Lung (tissue), 12 donors: Measurements from ENCODE around the gene AGBL4. TPM values are rescaled to one million over a fixed set of nuclear protein-coding genes. Genes with fewer than 3 reads are reported as not detected.

Experiments used
- ATAC-seq: fragments of 200-7000 bp; cut with Tn5 transposase; one replicate; pipeline ENCODE4 v1.9.1; 2020; ENCODE audit warnings: moderate number of reproducible peaks; ENCODE audit not compliant: insufficient read depth, low FRiP score
- DNase-seq, 3 donors: peaks; one replicate each; pipeline ENCODE4 v3.0.0-alpha.2; 2013 to 2017
- H3K27ac ChIP-seq, 2 donors: one replicate each; pipeline ENCODE4 v1.5.1; 2013; ENCODE audit warnings: mild to moderate bottlenecking in 2 of 2, moderate library complexity in 2 of 2, control low read depth in 1 of 2, inconsistent platforms in 1 of 2, low read depth in 1 of 2, low read length in 1 of 2
- H3K27me3 ChIP-seq, 3 donors: one replicate each; pipeline ENCODE4 v1.5.1; 2013; ENCODE audit warnings: low read length in 2 of 3; ENCODE audit not compliant: control insufficient read depth in 3 of 3, insufficient read depth in 3 of 3
- H3K36me3 ChIP-seq, 4 donors: one replicate each; pipeline ENCODE4 v1.5.1; 2013; ENCODE audit warnings: low read length in 4 of 4, mild to moderate bottlenecking in 1 of 4, moderate library complexity in 1 of 4; ENCODE audit not compliant: control insufficient read depth in 4 of 4, insufficient read depth in 4 of 4
- H3K4me1 ChIP-seq, 5 donors: one replicate each; pipeline ENCODE4 v1.5.1; 2013; ENCODE audit warnings: low read length in 5 of 5, mild to moderate bottlenecking in 2 of 5, moderate library complexity in 1 of 5; ENCODE audit not compliant: control insufficient read depth in 5 of 5, insufficient read depth in 5 of 5
- H3K4me3 ChIP-seq: one replicate; pipeline ENCODE4 v1.5.1; 2013; ENCODE audit warnings: mild to moderate bottlenecking, control low read depth, moderate library complexity
- H3K9ac ChIP-seq, 2 donors: one replicate each; pipeline ENCODE4 v1.5.1; 2013; ENCODE audit warnings: low read length in 2 of 2, control low read depth in 1 of 2; ENCODE audit not compliant: insufficient read depth in 1 of 2
- H3K9me3 ChIP-seq, 4 donors: one replicate each; pipeline ENCODE4 v1.5.1; 2013; ENCODE audit warnings: low read length in 3 of 4, mild to moderate bottlenecking in 1 of 4, moderate library complexity in 1 of 4; ENCODE audit not compliant: control insufficient read depth in 4 of 4, insufficient read depth in 3 of 4
- CTCF ChIP-seq: IDR thresholded peaks from 2 replicates; pipeline ENCODE4 v1.5.1; 2012; ENCODE audit warnings: mild to moderate bottlenecking; ENCODE audit errors: control extremely low read depth, extremely low read depth
- WGBS, 2 donors: extraction: QIAGEN DNeasy Blood & Tissue Kit; methylation state at CpG; one replicate each; pipeline ENCODE4 v1.1.7; 2013; 5-methylcytosine and 5-hydroxymethylcytosine counted together
- polyA plus RNA-seq, 2 donors: library from polyadenylated mRNA; stranded (reverse); fragments of 200-250 nt; gene quantifications; one replicate each; pipeline ENCODE4 v1.2.1, GENCODE V29; 2013
- total RNA-seq, 2 donors: library from RNA; depleted of rRNA in 1 of 2; stranded (reverse); fragments of >200 nt in 1 of 2; gene quantifications; one replicate each; pipeline ENCODE4 v1.2.1, GENCODE V29; 2014 to 2021
- donor health status: control.
- donor health status: control.
- donor health status: Bipolar disorder and iron deficiency.
- donor health status: healthy.
- donor health status: DM: yes; HTN: yes; CAD: no.

Gene AGBL4
- total and polyA plus RNA-seq, 4 donors, result 0.24 to 7.5 (median 2.6) TPM

- Histone ChIP-seq H3K4me3 (no peak overlapping the region), H3K4me1 (no peaks in the 10 kb centered on the region), H3K27ac (no peak overlapping the region), H3K9ac (no peak overlapping the region), H3K9me3 (no peaks in the 10 kb centered on the region), H3K27me3 (no peaks in the 10 kb centered on the region), H3K36me3 (no peaks in the 10 kb centered on the region)
- DNase-seq (peak in 1 of 3 donors; percentile 0), ATAC-seq (no peak)
- no peak for TF ChIP-seq CTCF
- WGBS, 2 donors, result 82 to 83% methylated on average over 3 of the region's 3 CpGs
Observed at GRCh38 chr1:49906365-49906764, 117.4 kb downstream of the AGBL4 start.

GRCh38 chr1:49864581-49864980 lies 159.2 kb downstream of the AGBL4 start:
- DNase-seq, result no peak
- no peaks in the 10 kb centered on the region for H3K36me3 ChIP-seq
- no peak for ATAC-seq
- H3K9me3 ChIP-seq, result peaks cover 0 to 11% (median 2%) of the 10 kb centered on the region in 4 donors
- no peak overlapping the region for H3K4me3 ChIP-seq
- H3K9ac ChIP-seq, result no peak overlapping the region
- TF ChIP-seq CTCF, result no peak
- H3K4me1 ChIP-seq, result no peaks in the 10 kb centered on the region
- H3K27me3 ChIP-seq, result no peaks in the 10 kb centered on the region
- 87 to 96% methylated on average over 4 of the region's 4 CpGs for WGBS, 2 donors
- no peak overlapping the region for H3K27ac ChIP-seq

GRCh38 chr1:49854741-49855140 lies 169.0 kb downstream of the AGBL4 start:
- H3K9ac ChIP-seq, result no peak overlapping the region
- no peak for ATAC-seq
- H3K36me3 ChIP-seq, result no peaks in the 10 kb centered on the region
- no peak for TF ChIP-seq CTCF
- H3K27ac ChIP-seq, result no peak overlapping the region
- no peak for DNase-seq
- H3K9me3 ChIP-seq, result peaks cover 0 to 4% (median 0%) of the 10 kb centered on the region in 4 donors
- no peak overlapping the region for H3K4me3 ChIP-seq
- H3K4me1 ChIP-seq, result no peaks in the 10 kb centered on the region
- H3K27me3 ChIP-seq, result no peaks in the 10 kb centered on the region

- Histone ChIP-seq H3K9ac (no peak overlapping the region), H3K27me3 (no peaks in the 10 kb centered on the region), H3K4me3 (no peak overlapping the region), H3K9me3 (peaks cover 0 to 38% (median 11%) of the 10 kb centered on the region in 4 donors), H3K27ac (no peak overlapping the region), H3K4me1 (no peaks in the 10 kb centered on the region), H3K36me3 (no peaks in the 10 kb centered on the region)
- TF ChIP-seq CTCF, result no peak
- DNase-seq (no peak), ATAC-seq (no peak)
- 89 to 96% methylated on average over 2 of the region's 2 CpGs for WGBS, 2 donors
Observed at GRCh38 chr1:49842596-49842995, 181.2 kb downstream of the AGBL4 start.
